Measurements from ENCODE around the gene CMTM2.

DNA sequence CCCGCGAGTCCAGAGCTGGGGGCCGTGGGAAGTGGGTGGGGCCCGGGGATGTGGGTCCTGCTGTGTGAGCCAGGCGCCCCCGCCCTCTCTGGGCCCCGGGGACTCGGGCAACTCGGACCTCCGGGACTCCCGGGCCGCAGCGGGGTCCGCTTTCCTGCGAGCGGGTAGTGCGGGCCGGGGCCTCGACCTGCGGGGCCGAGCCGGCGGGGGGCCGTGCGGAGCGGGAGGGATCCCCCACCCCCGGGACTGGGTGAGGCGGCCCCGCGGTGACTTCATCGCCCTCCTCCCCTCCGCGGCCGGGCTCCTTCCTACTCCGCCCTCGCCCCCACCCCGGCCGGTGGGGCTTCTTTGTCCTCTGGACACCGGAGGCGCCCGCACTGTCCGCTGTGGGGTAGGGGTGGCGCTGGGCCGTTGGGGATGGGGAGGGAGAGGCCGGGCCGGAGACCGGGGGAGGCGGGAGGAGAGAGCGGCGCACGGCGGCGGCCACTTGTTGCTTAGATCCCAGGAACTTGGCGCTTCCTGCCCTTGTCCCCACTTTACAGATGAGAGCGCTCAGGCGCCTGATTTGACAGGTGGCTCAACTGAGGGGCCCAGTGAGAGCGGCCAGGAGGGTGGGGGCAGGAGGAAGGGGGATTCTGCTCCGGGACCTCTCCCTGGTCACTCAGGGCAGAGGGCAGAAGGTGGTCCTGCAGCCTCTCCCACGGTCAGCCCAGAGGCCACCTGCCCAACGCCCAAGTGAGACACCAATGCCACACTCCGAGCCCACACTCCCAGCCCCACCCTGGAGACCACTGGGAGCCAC, 26.1 kb downstream of the CMTM2 start:
- TF ChIP-seq, protein P1, sequence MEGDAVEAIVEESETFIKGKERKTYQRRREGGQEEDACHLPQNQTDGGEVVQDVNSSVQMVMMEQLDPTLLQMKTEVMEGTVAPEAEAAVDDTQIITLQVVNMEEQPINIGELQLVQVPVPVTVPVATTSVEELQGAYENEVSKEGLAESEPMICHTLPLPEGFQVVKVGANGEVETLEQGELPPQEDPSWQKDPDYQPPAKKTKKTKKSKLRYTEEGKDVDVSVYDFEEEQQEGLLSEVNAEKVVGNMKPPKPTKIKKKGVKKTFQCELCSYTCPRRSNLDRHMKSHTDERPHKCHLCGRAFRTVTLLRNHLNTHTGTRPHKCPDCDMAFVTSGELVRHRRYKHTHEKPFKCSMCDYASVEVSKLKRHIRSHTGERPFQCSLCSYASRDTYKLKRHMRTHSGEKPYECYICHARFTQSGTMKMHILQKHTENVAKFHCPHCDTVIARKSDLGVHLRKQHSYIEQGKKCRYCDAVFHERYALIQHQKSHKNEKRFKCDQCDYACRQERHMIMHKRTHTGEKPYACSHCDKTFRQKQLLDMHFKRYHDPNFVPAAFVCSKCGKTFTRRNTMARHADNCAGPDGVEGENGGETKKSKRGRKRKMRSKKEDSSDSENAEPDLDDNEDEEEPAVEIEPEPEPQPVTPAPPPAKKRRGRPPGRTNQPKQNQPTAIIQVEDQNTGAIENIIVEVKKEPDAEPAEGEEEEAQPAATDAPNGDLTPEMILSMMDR (IDR thresholded peaks at IDR 0.05), result no peak
- no peak for TF ChIP-seq EZH2 (IDR thresholded peaks at IDR 0.05; ENCODE audit: borderline replicate concordance, insufficient read depth, low read depth, low read length, poor library complexity, severe bottlenecking)

Data from B cell (primary cell).